A549 treated with Mapracorat at 1 μM for 4 hours (cell line): ENCODE data around the gene TMEM52B. TPM values are rescaled to one million over a fixed set of nuclear protein-coding genes. Genes with fewer than 3 reads are reported as not detected.

Source experiments
- total RNA-seq: library from RNA; stranded (reverse); fragments of 200-300 nt; extraction: Qiagen RNA extraction; gene quantifications from 5 replicates; pipeline ENCODE4 v1.2.3, GENCODE V29; 2022

Gene TMEM52B
- 0.09 to 0.33 TPM (median 0.29 TPM) in 3 of 5 replicates, not detected in the others for total RNA-seq

GRCh38 chr12:10178821-10179220 lies at the start of gene TMEM52B:
Gene TMEM52B (plus strand): TSS chr12:10179032. CDS start chr12:10179575, 543 bp downstream.

GRCh38 chr12:10130042-10130441 lies 48.8 kb upstream of the TMEM52B start, which contains the start of gene CLEC7A:
Gene CLEC7A (minus strand): TSS chr12:10130199. CDS start chr12:10130082, 117 bp downstream.

GRCh38 chr12:10171973-10172728 lies 6.7 kb upstream of the TMEM52B start, which contains the start of gene OLR1:
Gene OLR1 (minus strand): TSS chr12:10172132. CDS start chr12:10172077, 55 bp downstream.

GRCh38 chr12:10212739-10213131 lies 33.9 kb downstream of the TMEM52B start, which contains the start of gene GABARAPL1:
Gene GABARAPL1 (plus strand): TSS chr12:10212877. CDS start chr12:10213130, 253 bp downstream.

Other genes with a start within 250 kb of the TMEM52B start
- gene CLEC2A, start 246.7 kb upstream of the TMEM52B start, total RNA-seq: not detected in 5 replicates
- gene CLEC12A, start 207.6 kb upstream of the TMEM52B start, total RNA-seq: not detected in 5 replicates
- gene CLEC1B, start 179.9 kb upstream of the TMEM52B start, total RNA-seq: not detected in 5 replicates
- gene CLEC12B, start 168.4 kb upstream of the TMEM52B start, total RNA-seq: not detected in 5 replicates
- gene CLEC9A, start 148.3 kb upstream of the TMEM52B start, total RNA-seq: not detected in 5 replicates
- not detected in 5 replicates for gene CLEC1A, start 80.0 kb upstream of the TMEM52B start, total RNA-seq
- not detected in 5 replicates for gene CLEC7A, start 48.8 kb upstream of the TMEM52B start, total RNA-seq
- 0.82 to 1.3 TPM (median 1.2 TPM) in 5 replicates for gene OLR1, start 6.9 kb upstream of the TMEM52B start, total RNA-seq
- 34.2 to 43.8 TPM (median 39.9 TPM) in 5 replicates for gene GABARAPL1, start 33.8 kb downstream of the TMEM52B start, total RNA-seq
- gene KLRD1, start 128.8 kb downstream of the TMEM52B start, total RNA-seq: not detected in 5 replicates
- gene KLRK1, start 211.0 kb downstream of the TMEM52B start, total RNA-seq: 0.07 TPM in 1 of 5 replicates, not detected in the others
- not detected in 5 replicates for gene KLRC4, start 230.7 kb downstream of the TMEM52B start, total RNA-seq
- 0.18 to 0.53 TPM (median 0.24 TPM) in 4 of 5 replicates, not detected in the other for gene KLRC3, start 241.6 kb downstream of the TMEM52B start, total RNA-seq